Stimulated activated CD8-positive, alpha-beta memory T cell treated with anti-CD3 and anti-CD28 coated beads, Interleukin-7, amount 100 ng/mL, for 24 hours (primary cell): ENCODE data around the gene RAP1GAP.
A peak's percentile ranks its signal among the peaks of the same experiment; 100 is the strongest.

Experiments
- DNase-seq: peaks from one replicate; pipeline ENCODE4 v3.0.0-alpha.2; 2020; ENCODE audit warnings: low read depth

Gene RAP1GAP

GRCh38 chr1:21608798-21609197, 60.4 kb downstream of the RAP1GAP start:
- no peak for DNase-seq

GRCh38 chr1:21607549-21608529, 61.3 kb downstream of the RAP1GAP start:
- DNase-seq = peak; percentile 21

GRCh38 chr1:21605964-21606705, 63.0 kb downstream of the RAP1GAP start:
- DNase-seq = no peak

GRCh38 chr1:21605012-21605715, 64.0 kb downstream of the RAP1GAP start:
- no peak for DNase-seq

GRCh38 chr1:21604208-21604957, 64.8 kb downstream of the RAP1GAP start:
- no peak for DNase-seq

- DNase-seq = no peak
These were observed 65.7 kb downstream of the RAP1GAP start for GRCh38 chr1:21603177-21604138.

GRCh38 chr1:21601278-21602048, 67.7 kb downstream of the RAP1GAP start:
- DNase-seq = no peak

GRCh38 chr1:21599402-21599801, 69.8 kb downstream of the RAP1GAP start:
- no peak for DNase-seq

- DNase-seq = no peak
These were observed 70.3 kb downstream of the RAP1GAP start for GRCh38 chr1:21598904-21599303.

GRCh38 chr1:21598417-21598816, 70.7 kb downstream of the RAP1GAP start:
- DNase-seq = no peak

- DNase-seq = no peak
These were observed 71.4 kb downstream of the RAP1GAP start for GRCh38 chr1:21597753-21598152.

- DNase-seq = no peak
These were observed 72.5 kb downstream of the RAP1GAP start for GRCh38 chr1:21596628-21597027.

- no peak for DNase-seq
These were observed 73.0 kb downstream of the RAP1GAP start for GRCh38 chr1:21596174-21596573.

- DNase-seq = peak; percentile 38
These were observed 73.9 kb downstream of the RAP1GAP start for GRCh38 chr1:21594935-21595897.

- no peak for DNase-seq
These were observed 74.7 kb downstream of the RAP1GAP start for GRCh38 chr1:21594501-21594900.

GRCh38 chr1:21593231-21593630, 75.9 kb downstream of the RAP1GAP start:
- no peak for DNase-seq

- DNase-seq = no peak
These were observed 76.9 kb downstream of the RAP1GAP start for GRCh38 chr1:21592086-21592865.

GRCh38 chr1:21590934-21591333, 78.2 kb downstream of the RAP1GAP start:
- DNase-seq = no peak
